ENCODE measurements around the gene PRLH. TPM values are rescaled to one million over a fixed set of nuclear protein-coding genes. Genes with fewer than 3 reads are reported as not detected.

PRLH gene
- total and polyA plus RNA-seq, 2 of the 13 experiments (the other 11 are each of a cell fraction or from before 2014, with no cell fraction given): not detected

- peak; percentile 20; the same call in 1 of the 2 replicates for TF ChIP-seq ISL2 (CRISPR knock-in tag; IDR thresholded peaks at IDR 0.05)
- peak; percentile 78 for TF ChIP-seq ZNF451 (CRISPR knock-in tag; IDR thresholded peaks at IDR 0.05)
- TF ChIP-seq NCOR1 (IDR thresholded peaks at IDR 0.05; ENCODE audit: borderline replicate concordance, low read length): peak; percentile 58; the same call in 1 of the 2 replicates
- TF ChIP-seq, protein P1, sequence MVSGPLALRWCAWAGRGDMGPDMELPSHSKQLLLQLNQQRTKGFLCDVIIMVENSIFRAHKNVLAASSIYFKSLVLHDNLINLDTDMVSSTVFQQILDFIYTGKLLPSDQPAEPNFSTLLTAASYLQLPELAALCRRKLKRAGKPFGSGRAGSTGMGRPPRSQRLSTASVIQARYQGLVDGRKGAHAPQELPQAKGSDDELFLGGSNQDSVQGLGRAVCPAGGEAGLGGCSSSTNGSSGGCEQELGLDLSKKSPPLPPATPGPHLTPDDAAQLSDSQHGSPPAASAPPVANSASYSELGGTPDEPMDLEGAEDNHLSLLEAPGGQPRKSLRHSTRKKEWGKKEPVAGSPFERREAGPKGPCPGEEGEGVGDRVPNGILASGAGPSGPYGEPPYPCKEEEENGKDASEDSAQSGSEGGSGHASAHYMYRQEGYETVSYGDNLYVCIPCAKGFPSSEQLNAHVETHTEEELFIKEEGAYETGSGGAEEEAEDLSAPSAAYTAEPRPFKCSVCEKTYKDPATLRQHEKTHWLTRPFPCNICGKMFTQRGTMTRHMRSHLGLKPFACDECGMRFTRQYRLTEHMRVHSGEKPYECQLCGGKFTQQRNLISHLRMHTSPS (CRISPR knock-in tag; IDR thresholded peaks at IDR 0.05; ENCODE audit: low read depth): no peak
- peak; percentile 45; the same call in 1 of the 2 replicates for TF ChIP-seq HIVEP1 (CRISPR knock-in tag; IDR thresholded peaks at IDR 0.05)
- TF ChIP-seq TCF7 (IDR thresholded peaks at IDR 0.05; ENCODE audit: low read depth): no peak
- peak; percentile 41 for TF ChIP-seq HNF4A (CRISPR knock-in tag; IDR thresholded peaks at IDR 0.05)
- peak; percentile 50; the same call in 1 of the 2 replicates for TF ChIP-seq SP5 (CRISPR knock-in tag; IDR thresholded peaks at IDR 0.05; ENCODE audit: borderline replicate concordance, low read depth)
- no peak for TF ChIP-seq GLMP (CRISPR knock-in tag; IDR thresholded peaks at IDR 0.05; ENCODE audit: borderline replicate concordance)
- TF ChIP-seq, protein P2, sequence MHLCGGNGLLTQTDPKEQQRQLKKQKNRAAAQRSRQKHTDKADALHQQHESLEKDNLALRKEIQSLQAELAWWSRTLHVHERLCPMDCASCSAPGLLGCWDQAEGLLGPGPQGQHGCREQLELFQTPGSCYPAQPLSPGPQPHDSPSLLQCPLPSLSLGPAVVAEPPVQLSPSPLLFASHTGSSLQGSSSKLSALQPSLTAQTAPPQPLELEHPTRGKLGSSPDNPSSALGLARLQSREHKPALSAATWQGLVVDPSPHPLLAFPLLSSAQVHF (CRISPR knock-in tag; IDR thresholded peaks at IDR 0.05): no peak
- TF ChIP-seq TAF15 (IDR thresholded peaks at IDR 0.05; ENCODE audit: low read depth, low read length, poor library complexity, severe bottlenecking): no peak
- TF ChIP-seq ZNF691 (CRISPR knock-in tag; IDR thresholded peaks at IDR 0.05; ENCODE audit: borderline replicate concordance, low read depth): no peak
- peak; percentile 74; the same call in 1 of the 2 replicates for TF ChIP-seq NR2F2 (IDR thresholded peaks at IDR 0.05; ENCODE audit: borderline replicate concordance, low read depth)
- TF ChIP-seq, protein P3, sequence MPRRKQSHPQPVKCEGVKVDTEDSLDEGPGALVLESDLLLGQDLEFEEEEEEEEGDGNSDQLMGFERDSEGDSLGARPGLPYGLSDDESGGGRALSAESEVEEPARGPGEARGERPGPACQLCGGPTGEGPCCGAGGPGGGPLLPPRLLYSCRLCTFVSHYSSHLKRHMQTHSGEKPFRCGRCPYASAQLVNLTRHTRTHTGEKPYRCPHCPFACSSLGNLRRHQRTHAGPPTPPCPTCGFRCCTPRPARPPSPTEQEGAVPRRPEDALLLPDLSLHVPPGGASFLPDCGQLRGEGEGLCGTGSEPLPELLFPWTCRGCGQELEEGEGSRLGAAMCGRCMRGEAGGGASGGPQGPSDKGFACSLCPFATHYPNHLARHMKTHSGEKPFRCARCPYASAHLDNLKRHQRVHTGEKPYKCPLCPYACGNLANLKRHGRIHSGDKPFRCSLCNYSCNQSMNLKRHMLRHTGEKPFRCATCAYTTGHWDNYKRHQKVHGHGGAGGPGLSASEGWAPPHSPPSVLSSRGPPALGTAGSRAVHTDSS (CRISPR knock-in tag; conservative IDR thresholded peaks at IDR 0.05): 0 out of 2 replicates have a peak, but pooled peaks have one; percentile 36
- TF ChIP-seq ZNF33A (CRISPR knock-in tag; IDR thresholded peaks at IDR 0.05; ENCODE audit: borderline replicate concordance): no peak
- TF ChIP-seq DR1 (CRISPR knock-in tag; IDR thresholded peaks at IDR 0.05): 0 out of 2 replicates have a peak, but pooled peaks have one; percentile 54
- TF ChIP-seq AHR (CRISPR knock-in tag; IDR thresholded peaks at IDR 0.05): peak; percentile 48; the same call in 1 of the 2 replicates
- TF ChIP-seq, protein P4, sequence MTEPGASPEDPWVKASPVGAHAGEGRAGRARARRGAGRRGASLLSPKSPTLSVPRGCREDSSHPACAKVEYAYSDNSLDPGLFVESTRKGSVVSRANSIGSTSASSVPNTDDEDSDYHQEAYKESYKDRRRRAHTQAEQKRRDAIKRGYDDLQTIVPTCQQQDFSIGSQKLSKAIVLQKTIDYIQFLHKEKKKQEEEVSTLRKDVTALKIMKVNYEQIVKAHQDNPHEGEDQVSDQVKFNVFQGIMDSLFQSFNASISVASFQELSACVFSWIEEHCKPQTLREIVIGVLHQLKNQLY (CRISPR knock-in tag; IDR thresholded peaks at IDR 0.05): peak; percentile 11; the same call in 1 of the 2 replicates
- peak; percentile 61 for TF ChIP-seq AGO2 (optimal IDR thresholded peaks at IDR 0.05; ENCODE audit: low read depth, low read length)
- TF ChIP-seq ZEB1 (IDR thresholded peaks at IDR 0.05; ENCODE audit: insufficient replicate concordance, low read depth): peak; percentile 77
Observed at GRCh38 chr2:237581751-237582746, 15.7 kb downstream of the PRLH start (continued).
